ENCODE results near the gene PRKG1.

GRCh38 chr10:51620131-51620530 lies 545.8 kb downstream of the PRKG1 start:
- TF ChIP-seq, protein P1, sequence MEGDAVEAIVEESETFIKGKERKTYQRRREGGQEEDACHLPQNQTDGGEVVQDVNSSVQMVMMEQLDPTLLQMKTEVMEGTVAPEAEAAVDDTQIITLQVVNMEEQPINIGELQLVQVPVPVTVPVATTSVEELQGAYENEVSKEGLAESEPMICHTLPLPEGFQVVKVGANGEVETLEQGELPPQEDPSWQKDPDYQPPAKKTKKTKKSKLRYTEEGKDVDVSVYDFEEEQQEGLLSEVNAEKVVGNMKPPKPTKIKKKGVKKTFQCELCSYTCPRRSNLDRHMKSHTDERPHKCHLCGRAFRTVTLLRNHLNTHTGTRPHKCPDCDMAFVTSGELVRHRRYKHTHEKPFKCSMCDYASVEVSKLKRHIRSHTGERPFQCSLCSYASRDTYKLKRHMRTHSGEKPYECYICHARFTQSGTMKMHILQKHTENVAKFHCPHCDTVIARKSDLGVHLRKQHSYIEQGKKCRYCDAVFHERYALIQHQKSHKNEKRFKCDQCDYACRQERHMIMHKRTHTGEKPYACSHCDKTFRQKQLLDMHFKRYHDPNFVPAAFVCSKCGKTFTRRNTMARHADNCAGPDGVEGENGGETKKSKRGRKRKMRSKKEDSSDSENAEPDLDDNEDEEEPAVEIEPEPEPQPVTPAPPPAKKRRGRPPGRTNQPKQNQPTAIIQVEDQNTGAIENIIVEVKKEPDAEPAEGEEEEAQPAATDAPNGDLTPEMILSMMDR (conservative IDR thresholded peaks at IDR 0.05 in 1 of 2, IDR thresholded peaks at IDR 0.05 in 1 of 2; ENCODE audit: low read depth in 1 of 2, low read length in 2 of 2): no peak
- no peak for TF ChIP-seq EZH2 (IDR thresholded peaks at IDR 0.05; ENCODE audit: low read length, missing control alignments)
